ENCODE results near the gene MARCHF3. TPM values are rescaled to one million over a fixed set of nuclear protein-coding genes. Genes with fewer than 3 reads are reported as not detected.
"Not testable (repeated sequence)": the region's sequence is repeated elsewhere in the genome, so short reads cannot be mapped to it uniquely, and the experiment has no call there.

MARCHF3 gene
- total and polyA plus RNA-seq, 2 of the 13 experiments (the other 11 are each of a cell fraction or from before 2014, with no cell fraction given) = 4.8 to 11.9 TPM

DNA sequence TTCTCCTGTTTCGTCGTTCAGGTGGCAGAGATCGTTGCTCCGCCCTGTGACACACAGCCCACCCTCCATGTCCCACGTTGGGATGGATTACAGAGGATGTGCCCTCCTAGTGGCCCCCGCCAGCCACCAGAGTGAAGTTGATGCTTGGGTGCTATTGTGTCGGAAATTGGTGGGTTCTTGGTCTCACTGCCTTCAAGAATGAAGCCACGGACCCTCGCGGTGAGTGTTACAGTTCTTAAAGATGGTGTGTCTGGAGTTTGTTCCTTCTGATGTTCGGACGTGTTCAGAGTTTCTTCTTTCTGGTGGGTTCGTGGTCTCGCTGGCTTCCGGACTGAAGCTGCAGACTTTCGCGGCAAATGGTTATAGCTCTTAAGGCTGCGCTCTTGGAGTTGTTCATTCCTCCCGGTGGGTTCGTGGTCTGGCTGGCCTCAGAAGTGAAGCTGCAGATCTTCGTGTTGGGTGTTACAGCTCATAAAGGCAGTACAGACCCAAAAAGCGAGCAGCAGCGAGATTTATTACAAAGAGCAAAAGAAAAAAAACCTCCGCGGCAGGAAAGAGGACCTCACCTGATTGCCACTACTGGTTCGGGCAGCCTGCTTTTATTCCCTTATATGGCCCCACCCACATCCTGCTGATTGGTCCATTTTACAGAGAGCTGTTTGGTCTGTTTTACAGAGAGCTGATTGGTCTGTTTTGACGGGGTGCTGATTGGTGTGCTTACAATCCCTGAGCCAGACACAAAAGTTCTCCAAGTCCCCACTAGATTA lies 176.6 kb downstream of the MARCHF3 start:
- intact Hi-C loops (cut with micrococcal nuclease; ENCODE audit: unreplicated experiment); H3K9me3 ChIP-seq (ENCODE audit: low read length); H4K20me1 ChIP-seq (ENCODE audit: insufficient read depth, low read length); H3K4me3 ChIP-seq (replicated peaks in 1 of 3; ENCODE audit: insufficient read depth in 1 of 3, low read depth in 2 of 3, low read length in 3 of 3); H3K79me2 ChIP-seq (ENCODE audit: insufficient read depth, low read length); in situ Hi-C loops (cut with HindIII; ENCODE audit: extremely low pct_ligation_motif_present, low pct_unique_long_range_greater_than_20kb); H3K9ac ChIP-seq (ENCODE audit: insufficient read depth, low read depth, low read length); DNase-seq (ENCODE audit: low spot score); H3K27me3 ChIP-seq (ENCODE audit: control insufficient read depth in 1 of 2, insufficient read depth in 2 of 2, low read length in 2 of 2); POLR2A ChIA-PET; FAIRE-seq; H2AFZ ChIP-seq (ENCODE audit: low read length); H3K27ac ChIP-seq (ENCODE audit: extremely low read length, insufficient read depth, low read length); BruUV-seq (replicated peaks); H3K36me3 ChIP-seq (replicated peaks in 1 of 2; ENCODE audit: control insufficient read depth in 1 of 2, insufficient read depth in 2 of 2, low read length in 2 of 2); CTCF ChIA-PET (ENCODE audit: low intra/inter-chr PET ratio, low total read pairs); H3K4me1 ChIP-seq (ENCODE audit: insufficient read depth, low read length); H3K4me2 ChIP-seq (ENCODE audit: low read depth, low read length); ATAC-seq: not testable (repeated sequence)
- WGBS (ENCODE audit: low lambda C conversion rate) = 96% methylated on average over 26 of the region's 27 CpGs

DNA sequence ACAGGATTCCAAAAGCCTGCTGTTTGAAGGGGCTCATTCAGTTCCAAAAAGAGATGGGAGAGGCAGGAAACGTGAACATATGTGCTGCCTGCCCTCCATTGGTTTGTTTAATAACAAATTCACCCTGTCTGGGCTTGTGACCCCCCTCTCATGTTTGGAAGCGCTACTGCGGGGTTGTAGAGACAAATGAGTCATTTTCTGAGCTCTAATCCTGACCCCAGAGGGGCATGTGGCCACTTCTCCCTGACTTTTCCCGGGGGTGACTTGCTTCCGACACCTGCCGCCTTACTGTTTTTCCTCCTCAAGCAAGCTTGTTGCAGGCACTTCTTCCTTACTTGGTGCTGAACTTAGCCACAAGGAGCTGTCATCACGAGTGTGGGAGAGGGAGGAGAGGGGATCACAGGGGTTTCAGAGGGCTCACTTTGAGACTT lies 177.5 kb downstream of the MARCHF3 start:
- TF ChIP-seq FOXK1 (CRISPR knock-in tag; IDR thresholded peaks at IDR 0.05; ENCODE audit: borderline replicate concordance, low read depth) (no peak), ZNF564 (CRISPR knock-in tag; IDR thresholded peaks at IDR 0.05) (no peak), ZMYM4 (CRISPR knock-in tag; IDR thresholded peaks at IDR 0.05) (no peak), ARID2 (CRISPR knock-in tag; IDR thresholded peaks at IDR 0.05; ENCODE audit: borderline replicate concordance) (no peak), HES4 (CRISPR knock-in tag; IDR thresholded peaks at IDR 0.05; ENCODE audit: borderline replicate concordance) (no peak), ZNF484 (CRISPR knock-in tag; IDR thresholded peaks at IDR 0.05; ENCODE audit: borderline replicate concordance, low read depth) (no peak), ELF4 (CRISPR knock-in tag; IDR thresholded peaks at IDR 0.05; ENCODE audit: borderline replicate concordance) (no peak), CBFB (CRISPR knock-in tag; IDR thresholded peaks at IDR 0.05) (no peak), RFX1 (IDR thresholded peaks at IDR 0.05) (no peak)
- no peak overlapping the region for H3K4me2 ChIP-seq (ENCODE audit: low read depth, low read length)
- H3K27ac ChIP-seq (ENCODE audit: extremely low read length, insufficient read depth, low read length) = no peak overlapping the region
- no peaks in the 10 kb centered on the region for H3K4me1 ChIP-seq (ENCODE audit: insufficient read depth, low read length)
- H3K36me3 ChIP-seq (replicated peaks in 1 of 2; ENCODE audit: control insufficient read depth in 1 of 2, insufficient read depth in 2 of 2, low read length in 2 of 2) = no peaks in the 10 kb centered on the region; a peak in 1 of 5 replicates
- H4K20me1 ChIP-seq (ENCODE audit: insufficient read depth, low read length) = no peaks in the 10 kb centered on the region
- no peak for FAIRE-seq
- intact Hi-C loops (cut with micrococcal nuclease; ENCODE audit: unreplicated experiment) (no loop called here), in situ Hi-C loops (cut with HindIII; ENCODE audit: extremely low pct_ligation_motif_present, low pct_unique_long_range_greater_than_20kb) (no loop called here)
- CTCF ChIA-PET (ENCODE audit: low intra/inter-chr PET ratio, low total read pairs) = no interaction called here
- DNase-seq (ENCODE audit: low spot score) = no peak
- BruUV-seq (replicated peaks) = no TSS peak
- H2AFZ ChIP-seq (ENCODE audit: low read length) = no peak overlapping the region
- POLR2A ChIA-PET = no interaction called here
- H3K79me2 ChIP-seq (ENCODE audit: insufficient read depth, low read length) = no peaks in the 10 kb centered on the region
- H3K9ac ChIP-seq (ENCODE audit: insufficient read depth, low read depth, low read length) = no peak overlapping the region
- 87% methylated on average over 7 of the region's 7 CpGs for WGBS (ENCODE audit: low lambda C conversion rate)
- ATAC-seq = no peak
- no peaks in the 10 kb centered on the region for H3K27me3 ChIP-seq (ENCODE audit: control insufficient read depth in 1 of 2, insufficient read depth in 2 of 2, low read length in 2 of 2)
- H3K4me3 ChIP-seq (replicated peaks in 1 of 3; ENCODE audit: insufficient read depth in 1 of 3, low read depth in 2 of 3, low read length in 3 of 3) = no peak overlapping the region
- H3K9me3 ChIP-seq (ENCODE audit: low read length) = no peaks in the 10 kb centered on the region
